HG03575 (cell line): ENCODE results near the gene UBE2Q2.
"Not testable (repeated sequence)": the region's sequence is repeated elsewhere in the genome, so short reads cannot be mapped to it uniquely, and the experiment has no call there.

Experiments
- ATAC-seq: cut with Tn5 transposase; IDR thresholded peaks from one replicate; pipeline ENCODE4 v1.9.1; 2021; ENCODE audit not compliant: unreplicated experiment, insufficient number of reproducible peaks, low FRiP score; ENCODE audit errors: extremely low read depth

The UBE2Q2 gene

GRCh38 chr15:75861750-75862402 lies 18.6 kb downstream of the UBE2Q2 start:
- no peak for ATAC-seq

DNA sequence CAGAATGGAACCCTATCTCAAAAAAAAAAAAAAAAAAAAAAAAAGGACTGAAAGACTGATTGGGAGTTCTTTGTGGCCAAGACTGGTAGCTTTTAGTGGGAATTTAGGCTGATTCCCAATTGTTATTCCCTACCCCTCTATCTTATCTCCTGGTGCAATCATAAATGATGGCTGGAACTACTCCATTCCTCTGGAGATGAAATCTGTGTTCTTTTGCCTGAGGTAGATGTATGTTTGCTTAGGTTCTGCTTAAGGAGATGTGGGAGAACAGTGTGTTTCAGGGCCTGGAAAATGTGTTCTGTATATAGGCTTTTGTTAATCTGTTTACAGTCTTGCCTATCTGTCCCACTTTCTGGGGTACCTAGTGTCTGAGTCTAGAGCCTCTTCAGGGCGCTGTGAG lies 19.5 kb downstream of the UBE2Q2 start:
- ATAC-seq: no peak

DNA sequence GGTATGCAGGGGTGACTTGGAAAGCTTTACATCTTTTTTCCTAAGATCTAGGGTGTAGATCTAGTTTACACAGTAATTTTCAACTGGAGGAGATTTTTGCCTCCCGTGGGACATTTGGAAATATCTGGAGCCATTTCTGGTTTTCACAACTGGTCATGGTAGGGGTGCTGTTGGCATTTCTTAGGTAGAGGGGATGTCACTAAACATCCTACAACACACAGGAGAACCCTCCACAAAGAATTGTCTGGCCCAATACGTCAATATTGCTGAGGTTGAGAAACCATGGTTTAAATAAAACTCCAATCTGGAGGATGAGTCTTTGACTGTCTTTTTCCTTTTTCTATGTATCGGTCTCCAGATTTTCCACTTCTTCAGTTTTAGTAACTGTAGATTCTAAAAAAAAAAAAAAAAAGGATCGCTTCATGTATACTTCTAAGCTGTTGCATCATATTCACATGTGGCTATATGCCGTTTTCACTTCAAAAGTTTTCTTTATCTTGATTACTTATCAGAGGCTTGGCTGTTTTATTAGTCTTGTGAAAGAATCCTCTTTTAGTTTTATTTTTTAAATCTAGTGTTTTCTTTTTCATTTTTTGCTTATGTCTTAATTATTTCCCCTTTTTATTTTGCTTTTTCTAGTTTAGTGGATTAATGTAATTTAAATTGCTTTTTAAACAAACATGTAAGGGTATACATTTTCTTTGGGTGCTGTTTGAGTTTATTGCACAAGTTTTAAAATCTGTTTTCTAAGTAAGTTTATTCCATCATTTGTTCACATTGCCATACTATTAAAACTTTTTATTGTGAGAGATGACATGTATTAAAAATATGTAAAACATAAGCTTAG lies 21.2 kb downstream of the UBE2Q2 start:
- no peak for ATAC-seq

DNA sequence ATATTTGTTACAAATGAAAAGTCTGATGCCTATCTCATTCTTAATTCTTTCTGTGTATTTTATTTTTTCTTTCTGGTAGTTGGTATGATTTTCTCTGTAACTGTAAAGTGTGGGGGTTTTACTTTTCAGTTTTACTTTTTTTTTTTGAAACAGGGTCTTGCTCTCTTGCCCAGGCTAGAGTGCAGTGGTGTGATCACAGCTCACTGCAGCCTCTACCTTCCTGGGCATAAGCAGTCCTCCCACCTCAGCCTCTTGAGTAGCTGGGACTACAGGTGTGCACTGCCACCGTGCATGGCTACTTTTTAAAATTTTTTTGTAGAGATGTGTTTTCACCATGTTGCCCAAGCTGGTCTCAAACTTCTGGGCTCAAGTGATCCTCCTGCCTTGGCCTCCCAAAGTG lies 22.8 kb downstream of the UBE2Q2 start:
- ATAC-seq: not testable (repeated sequence)

DNA sequence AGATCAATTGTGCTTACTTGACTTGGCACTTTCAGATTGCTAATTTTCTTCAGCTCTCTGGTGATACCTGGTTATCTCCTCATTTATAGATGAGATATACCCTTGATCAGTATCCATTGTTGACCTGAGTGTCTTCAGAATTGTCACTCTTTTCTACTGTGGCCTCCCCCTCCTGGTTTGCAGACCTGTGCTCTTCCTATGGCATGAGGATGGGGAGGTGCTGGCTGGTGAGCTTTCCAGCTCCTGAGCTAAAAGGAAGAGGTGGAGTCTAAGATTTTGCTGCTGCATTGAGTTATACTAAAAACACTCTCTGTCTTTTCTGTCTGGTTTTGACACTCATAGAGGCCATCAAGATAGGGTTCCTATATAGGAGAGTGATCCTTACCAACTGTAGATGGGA lies 23.7 kb downstream of the UBE2Q2 start:
- ATAC-seq: no peak

DNA sequence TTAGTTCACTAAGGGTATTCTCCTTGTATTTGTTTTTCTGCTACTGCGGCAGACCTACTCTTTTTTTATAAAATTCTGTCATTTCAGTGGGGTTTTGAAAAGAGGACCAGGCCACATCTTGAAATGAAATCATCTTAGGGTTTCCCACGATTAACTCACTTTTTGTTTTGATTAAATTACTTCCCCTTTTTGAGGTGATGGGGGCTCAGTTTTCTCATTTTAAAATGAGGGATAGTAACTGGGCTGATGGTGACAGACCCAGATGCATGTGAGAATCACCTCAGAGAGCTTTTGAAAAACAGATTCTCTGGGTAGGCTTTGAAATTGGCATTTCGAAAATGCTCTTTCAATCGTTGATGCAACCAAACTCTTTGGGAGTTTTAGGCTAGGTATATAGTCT lies 24.2 kb downstream of the UBE2Q2 start:
- ATAC-seq: no peak

- ATAC-seq: no peak
Observed at GRCh38 chr15:75868019-75868418, 24.8 kb downstream of the UBE2Q2 start.

- ATAC-seq: no peak
Observed at GRCh38 chr15:75869446-75869845, 26.2 kb downstream of the UBE2Q2 start.

DNA sequence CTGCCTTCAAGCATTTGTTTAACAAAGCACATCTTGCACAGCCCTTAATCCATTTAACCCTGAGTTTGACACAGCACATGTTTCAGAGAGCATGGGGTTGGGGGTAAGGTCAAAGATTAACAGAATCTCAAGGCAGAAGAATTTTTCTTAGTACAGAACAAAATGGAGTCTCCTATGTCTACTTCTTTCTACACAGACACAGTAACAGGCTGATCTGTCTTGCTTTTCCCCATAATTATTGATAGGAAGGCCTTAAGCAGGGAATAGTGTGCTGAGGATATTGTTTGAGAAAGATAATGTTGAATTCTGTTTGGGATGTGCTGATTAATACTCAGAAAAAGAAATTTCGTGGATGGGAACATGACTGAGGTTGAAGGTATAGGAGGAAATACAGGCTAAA lies 28.3 kb downstream of the UBE2Q2 start:
- ATAC-seq: not testable (repeated sequence)

DNA sequence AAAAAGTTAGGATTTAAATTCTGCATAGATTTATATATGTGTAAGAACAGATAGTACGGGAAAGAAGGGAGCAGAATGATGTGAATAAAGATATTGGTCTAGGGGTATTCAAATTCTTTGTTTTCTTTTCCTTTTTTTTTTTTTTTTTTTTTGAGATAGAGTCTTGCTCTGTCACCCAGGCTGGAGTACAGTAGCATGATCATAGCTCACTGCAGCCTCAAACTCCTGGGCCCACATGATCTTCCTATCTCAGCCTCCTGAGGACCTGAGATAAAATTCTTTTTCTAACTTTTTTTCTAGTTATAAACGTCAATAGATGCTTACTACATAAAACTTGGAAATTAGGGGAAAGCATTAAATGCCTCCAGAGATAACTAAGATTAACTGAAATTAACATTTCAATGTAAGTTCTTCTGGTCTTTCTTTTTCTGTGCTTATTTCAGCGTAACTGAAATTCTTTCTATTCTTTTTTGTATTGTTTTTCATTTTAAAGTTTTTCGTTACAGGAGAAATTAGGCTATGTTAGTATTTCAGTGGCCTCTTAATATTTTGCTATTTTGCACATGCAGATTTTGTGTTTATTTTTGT lies 29.2 kb downstream of the UBE2Q2 start:
- ATAC-seq: no peak

DNA sequence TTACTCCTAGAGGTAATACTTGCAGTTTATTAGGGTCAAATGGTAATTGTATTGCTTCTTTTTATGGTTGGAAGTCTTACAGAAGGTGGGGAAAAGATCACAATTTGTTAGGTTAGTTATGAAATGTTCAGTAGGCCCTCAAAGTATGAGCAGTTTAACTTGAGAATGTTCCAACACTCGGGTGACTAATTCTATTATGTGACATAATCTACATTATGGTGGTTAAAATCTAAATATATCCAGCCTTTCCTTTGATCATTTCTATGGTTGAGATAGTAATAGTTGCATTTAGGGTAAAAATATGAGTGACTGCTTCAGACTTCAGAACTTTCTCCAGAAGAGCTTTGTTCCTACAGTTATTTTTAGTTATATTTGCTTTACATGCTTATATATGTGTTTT lies 40.8 kb downstream of the UBE2Q2 start:
- no peak for ATAC-seq

DNA sequence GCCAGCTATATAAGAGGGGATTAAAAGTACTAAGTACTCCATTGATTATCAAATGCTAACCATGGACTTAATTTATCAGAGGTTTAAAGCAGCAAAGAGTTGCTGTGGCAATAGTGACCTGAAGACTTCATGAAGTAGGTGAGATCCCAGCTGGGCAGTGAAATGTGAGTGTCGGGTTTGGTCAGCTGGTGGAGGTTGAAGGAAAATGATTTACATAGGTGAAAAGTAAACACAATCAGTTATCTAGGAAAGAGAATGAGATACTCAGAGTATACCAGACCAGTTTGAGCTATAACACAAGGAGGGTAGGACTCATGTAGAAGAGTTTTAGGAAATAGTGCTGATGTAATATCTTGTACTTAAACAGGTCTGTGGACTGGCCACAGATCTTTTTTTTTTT lies 43.9 kb downstream of the UBE2Q2 start:
- no peak for ATAC-seq

DNA sequence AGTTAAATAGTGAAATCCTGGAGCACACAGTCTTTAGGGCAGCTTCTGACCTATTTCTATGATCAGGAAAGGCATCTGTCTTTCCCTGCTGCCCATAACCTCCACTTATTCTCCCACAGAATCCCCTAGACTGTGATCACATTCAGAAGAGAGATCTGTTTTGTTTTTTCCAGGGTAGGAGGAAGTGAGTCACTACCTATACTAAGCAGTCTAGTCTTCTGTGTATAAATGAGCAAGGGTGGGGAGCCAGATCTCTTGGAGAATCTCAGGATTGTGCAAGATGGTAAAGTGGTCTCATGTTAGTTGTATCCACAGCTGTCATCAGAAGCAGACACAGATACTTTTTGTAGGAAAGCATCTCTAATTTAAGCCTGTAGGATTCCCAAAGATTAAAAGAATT lies 48.6 kb downstream of the UBE2Q2 start:
- no peak for ATAC-seq

- ATAC-seq: no peak
Observed at GRCh38 chr15:75895731-75896130, 52.5 kb downstream of the UBE2Q2 start.

- no peak for ATAC-seq
Observed at GRCh38 chr15:75900577-75900976, 57.3 kb downstream of the UBE2Q2 start.

DNA sequence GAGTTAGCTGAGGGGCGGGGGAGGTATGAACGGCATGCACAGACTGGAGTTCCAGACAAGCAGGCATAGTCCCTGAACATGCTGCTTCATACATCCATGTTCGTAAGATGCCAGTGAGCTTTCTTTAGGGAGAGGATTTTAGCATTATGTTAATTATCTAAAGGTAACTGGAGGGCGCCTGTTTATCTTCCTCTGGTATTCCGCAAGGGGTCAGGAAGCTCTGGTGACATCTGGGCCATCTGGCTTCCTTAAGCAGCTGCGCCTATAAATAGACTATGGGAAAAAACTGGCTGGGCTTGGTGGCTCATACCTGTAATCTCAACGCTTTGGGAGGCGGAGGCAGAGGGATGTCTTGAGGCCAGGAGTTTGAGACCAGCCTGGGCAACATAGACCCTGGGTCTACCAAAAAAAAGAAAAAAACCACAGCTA lies 58.9 kb downstream of the UBE2Q2 start:
- no peak for ATAC-seq

- ATAC-seq: peak; percentile 43
Observed at GRCh38 chr15:75903331-75904239, 60.3 kb downstream of the UBE2Q2 start, which contains the start of gene FBXO22. TSS of gene FBXO22 (plus strand) at chr15:75903878. CDS start at chr15:75903964, 86 bp downstream.

- no peak for ATAC-seq
Observed at GRCh38 chr15:75905231-75905630, 62.0 kb downstream of the UBE2Q2 start.

- ATAC-seq: not testable (repeated sequence)
Observed at GRCh38 chr15:75910355-75910754, 67.1 kb downstream of the UBE2Q2 start.
